Panc1 (cell line): ENCODE results near the gene SLCO3A1. TPM values are rescaled to one million over a fixed set of nuclear protein-coding genes. Genes with fewer than 3 reads are reported as not detected.

Experiments
- ATAC-seq: fragments of 200-7000 bp; cut with Tn5 transposase; 2 replicates; pipeline ENCODE4 v1.9.1; 2020; ENCODE audit warnings: mild to moderate bottlenecking, moderate library complexity
- BruUV-seq: library from RNA; stranded (reverse); fragments of 400-500 nt; replicated peaks from 2 replicates; lab custom pipeline; 2021; lab: Mats Ljungman, UMichigan
- CTCF ChIA-PET: fragments of 300-600 bp; sonication (Branson Sonifier 250); formaldehyde crosslinking; loops from one replicate; lab custom pipeline; 2022; ENCODE audit warnings: antibody characterized with exemption; lab: Charles Lee
- POLR2A ChIA-PET: fragments of 300-600 bp; sonication (Branson Sonifier 250); formaldehyde crosslinking; loops from one replicate; lab custom pipeline; 2022; ENCODE audit warnings: antibody characterized with exemption; lab: Charles Lee
- DNase-seq: peaks from one replicate; pipeline ENCODE4 v3.0.0-alpha.2; 2010; ENCODE audit warnings: low read depth, low spot score
- H3K27ac ChIP-seq: 2 replicates; pipeline ENCODE4 v1.5.1; 2011; ENCODE audit warnings: mild to moderate bottlenecking, low read length, inconsistent platforms
- H3K27me3 ChIP-seq: fragments of 200-500 bp; sonication (Bioruptor generic); 2 replicates; pipeline ENCODE4 v1.6.0; 2014; ENCODE audit warnings: low read length, inconsistent platforms; ENCODE audit not compliant: control insufficient read depth, insufficient read depth
- H3K36me3 ChIP-seq: fragments of 200-500 bp; sonication (Bioruptor generic); 2 replicates; pipeline ENCODE4 v1.5.1; 2014; ENCODE audit warnings: inconsistent platforms, mild to moderate bottlenecking, low read length, moderate library complexity; ENCODE audit not compliant: control insufficient read depth, insufficient read depth
- H3K4me1 ChIP-seq: 2 replicates; pipeline ENCODE4 v1.5.1; 2011; ENCODE audit warnings: inconsistent platforms, mild to moderate bottlenecking, low read length, moderate library complexity; ENCODE audit not compliant: control insufficient read depth, insufficient read depth
- H3K4me3 ChIP-seq, 2 experiments: 2 replicates each; pipeline ENCODE4 v1.5.1; 2011 to 2012; ENCODE audit warnings: low read depth in 2 of 2, low read length in 2 of 2, mild to moderate bottlenecking in 2 of 2, inconsistent platforms in 1 of 2, moderate library complexity in 1 of 2
- H3K9me3 ChIP-seq: fragments of 200-500 bp; sonication (Bioruptor generic); 2 replicates; pipeline ENCODE4 v1.5.1; 2014; ENCODE audit warnings: low read depth, mild to moderate bottlenecking, inconsistent platforms, low read length, moderate library complexity; ENCODE audit not compliant: control insufficient read depth, insufficient read depth
- CTCF ChIP-seq: fragments of 450-650 bp; IDR thresholded peaks from 2 replicates; pipeline ENCODE4 v1.5.1; 2017; ENCODE audit warnings: mild to moderate bottlenecking
- POLR2AphosphoS5 ChIP-seq: IDR thresholded peaks from 2 replicates; pipeline ENCODE4 v1.6.1; 2012; ENCODE audit warnings: mild to moderate bottlenecking, low read depth, low read length, moderate library complexity
- SIN3A ChIP-seq: IDR thresholded peaks from 2 replicates; pipeline ENCODE4 v1.6.1; 2012; ENCODE audit warnings: low read depth, mild to moderate bottlenecking, low read length, moderate library complexity, borderline replicate concordance; ENCODE audit not compliant: insufficient read depth
- TCF7L2 ChIP-seq: IDR thresholded peaks from 2 replicates; pipeline ENCODE4 v1.6.1; 2011; ENCODE audit warnings: mild to moderate bottlenecking, low read depth, low read length, inconsistent platforms
- in situ Hi-C: cut with HindIII; loops from 2 replicates; pipeline ENCODE4 v1.10.0; 2016; ENCODE audit warnings: low sequenced_read_pairs, low pct_unique_long_range_greater_than_20kb
- intact Hi-C: fragments of 100-400 bp; cut with micrococcal nuclease; formaldehyde crosslinking; loops from one replicate; pipeline ENCODE4 v1.10.0; 2022; ENCODE audit not compliant: unreplicated experiment
- total RNA-seq: library from RNA; stranded (reverse); gene quantifications from one replicate; pipeline ENCODE4 v1.2.1, GENCODE V29; 2021; ENCODE audit not compliant: unreplicated experiment
- TF ChIP-seq, protein P1 (sequence below), 2 experiments: IDR thresholded peaks; 2 replicates each; pipeline ENCODE4 v1.6.1; 2011 to 2012; ENCODE audit warnings: low read depth in 2 of 2, control low read depth in 1 of 2, low read length in 1 of 2, mild to moderate bottlenecking in 1 of 2, moderate library complexity in 1 of 2; ENCODE audit not compliant: insufficient read depth in 1 of 2

The SLCO3A1 gene
- total RNA-seq, 1 experiment from 2014 or later, result 20.6 TPM

- no peak for ATAC-seq
- TF ChIP-seq SIN3A (no peak), CTCF (no peak), POLR2AphosphoS5 (no peak), TCF7L2 (no peak)
- TF ChIP-seq, protein P1, sequence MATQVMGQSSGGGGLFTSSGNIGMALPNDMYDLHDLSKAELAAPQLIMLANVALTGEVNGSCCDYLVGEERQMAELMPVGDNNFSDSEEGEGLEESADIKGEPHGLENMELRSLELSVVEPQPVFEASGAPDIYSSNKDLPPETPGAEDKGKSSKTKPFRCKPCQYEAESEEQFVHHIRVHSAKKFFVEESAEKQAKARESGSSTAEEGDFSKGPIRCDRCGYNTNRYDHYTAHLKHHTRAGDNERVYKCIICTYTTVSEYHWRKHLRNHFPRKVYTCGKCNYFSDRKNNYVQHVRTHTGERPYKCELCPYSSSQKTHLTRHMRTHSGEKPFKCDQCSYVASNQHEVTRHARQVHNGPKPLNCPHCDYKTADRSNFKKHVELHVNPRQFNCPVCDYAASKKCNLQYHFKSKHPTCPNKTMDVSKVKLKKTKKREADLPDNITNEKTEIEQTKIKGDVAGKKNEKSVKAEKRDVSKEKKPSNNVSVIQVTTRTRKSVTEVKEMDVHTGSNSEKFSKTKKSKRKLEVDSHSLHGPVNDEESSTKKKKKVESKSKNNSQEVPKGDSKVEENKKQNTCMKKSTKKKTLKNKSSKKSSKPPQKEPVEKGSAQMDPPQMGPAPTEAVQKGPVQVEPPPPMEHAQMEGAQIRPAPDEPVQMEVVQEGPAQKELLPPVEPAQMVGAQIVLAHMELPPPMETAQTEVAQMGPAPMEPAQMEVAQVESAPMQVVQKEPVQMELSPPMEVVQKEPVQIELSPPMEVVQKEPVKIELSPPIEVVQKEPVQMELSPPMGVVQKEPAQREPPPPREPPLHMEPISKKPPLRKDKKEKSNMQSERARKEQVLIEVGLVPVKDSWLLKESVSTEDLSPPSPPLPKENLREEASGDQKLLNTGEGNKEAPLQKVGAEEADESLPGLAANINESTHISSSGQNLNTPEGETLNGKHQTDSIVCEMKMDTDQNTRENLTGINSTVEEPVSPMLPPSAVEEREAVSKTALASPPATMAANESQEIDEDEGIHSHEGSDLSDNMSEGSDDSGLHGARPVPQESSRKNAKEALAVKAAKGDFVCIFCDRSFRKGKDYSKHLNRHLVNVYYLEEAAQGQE (IDR thresholded peaks at IDR 0.05; ENCODE audit: insufficient read depth in 1 of 2, low read depth in 2 of 2, low read length in 1 of 2), result no peak
- in situ Hi-C loops (no loop called here), intact Hi-C loops (no loop called here)
- CTCF ChIA-PET, result no interaction called here
- POLR2A ChIA-PET, result no interaction called here
- no TSS peak for BruUV-seq
- no peak for DNase-seq
- no peaks in the 10 kb centered on the region for H3K27me3 ChIP-seq
- no peaks in the 10 kb centered on the region for H3K9me3 ChIP-seq
- no peaks in the 10 kb centered on the region for H3K36me3 ChIP-seq
- H3K27ac ChIP-seq, result no peak overlapping the region
- H3K4me1 ChIP-seq, result no peaks in the 10 kb centered on the region
- no peak overlapping the region for H3K4me3 ChIP-seq
Observed at GRCh38 chr15:91985297-91985696, 131.8 kb downstream of the SLCO3A1 start.

GRCh38 chr15:91988071-91988470 lies 134.6 kb downstream of the SLCO3A1 start:
- in situ Hi-C loops, result no loop called here
- POLR2A ChIA-PET, result interaction anchor here (0.6 kb wide), 1 partner anchor 193 kb away, joined by 3 read pairs; no protein-coding TSS in a partner anchor

More at GRCh38 chr15:91988071-91988470, 134.6 kb downstream of the SLCO3A1 start:
- Histone ChIP-seq H3K4me3 (no peak overlapping the region), H3K4me1 (no peaks in the 10 kb centered on the region), H3K9me3 (no peaks in the 10 kb centered on the region), H3K27me3 (no peaks in the 10 kb centered on the region), H3K36me3 (no peaks in the 10 kb centered on the region), H3K27ac (no peak overlapping the region)
- intact Hi-C loops, result no loop called here
- TF ChIP-seq, protein P1 (IDR thresholded peaks at IDR 0.05; ENCODE audit: insufficient read depth in 1 of 2, low read depth in 2 of 2, low read length in 1 of 2), result no peak
- TF ChIP-seq POLR2AphosphoS5 (no peak), CTCF (no peak), TCF7L2 (no peak), SIN3A (no peak)
- CTCF ChIA-PET, result no interaction called here
- no TSS peak for BruUV-seq
- DNase-seq (no peak), ATAC-seq (no peak)
